Left forelimb (tissue), 1 donor: ENCODE measurements around the gene PADI4.

ENCODE experiments used
- DNase-seq: peaks from one replicate; pipeline ENCODE4 v3.0.0-alpha.2; 2018; ENCODE audit warnings: low spot score

The PADI4 gene, protein sequence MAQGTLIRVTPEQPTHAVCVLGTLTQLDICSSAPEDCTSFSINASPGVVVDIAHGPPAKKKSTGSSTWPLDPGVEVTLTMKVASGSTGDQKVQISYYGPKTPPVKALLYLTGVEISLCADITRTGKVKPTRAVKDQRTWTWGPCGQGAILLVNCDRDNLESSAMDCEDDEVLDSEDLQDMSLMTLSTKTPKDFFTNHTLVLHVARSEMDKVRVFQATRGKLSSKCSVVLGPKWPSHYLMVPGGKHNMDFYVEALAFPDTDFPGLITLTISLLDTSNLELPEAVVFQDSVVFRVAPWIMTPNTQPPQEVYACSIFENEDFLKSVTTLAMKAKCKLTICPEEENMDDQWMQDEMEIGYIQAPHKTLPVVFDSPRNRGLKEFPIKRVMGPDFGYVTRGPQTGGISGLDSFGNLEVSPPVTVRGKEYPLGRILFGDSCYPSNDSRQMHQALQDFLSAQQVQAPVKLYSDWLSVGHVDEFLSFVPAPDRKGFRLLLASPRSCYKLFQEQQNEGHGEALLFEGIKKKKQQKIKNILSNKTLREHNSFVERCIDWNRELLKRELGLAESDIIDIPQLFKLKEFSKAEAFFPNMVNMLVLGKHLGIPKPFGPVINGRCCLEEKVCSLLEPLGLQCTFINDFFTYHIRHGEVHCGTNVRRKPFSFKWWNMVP

DNA sequence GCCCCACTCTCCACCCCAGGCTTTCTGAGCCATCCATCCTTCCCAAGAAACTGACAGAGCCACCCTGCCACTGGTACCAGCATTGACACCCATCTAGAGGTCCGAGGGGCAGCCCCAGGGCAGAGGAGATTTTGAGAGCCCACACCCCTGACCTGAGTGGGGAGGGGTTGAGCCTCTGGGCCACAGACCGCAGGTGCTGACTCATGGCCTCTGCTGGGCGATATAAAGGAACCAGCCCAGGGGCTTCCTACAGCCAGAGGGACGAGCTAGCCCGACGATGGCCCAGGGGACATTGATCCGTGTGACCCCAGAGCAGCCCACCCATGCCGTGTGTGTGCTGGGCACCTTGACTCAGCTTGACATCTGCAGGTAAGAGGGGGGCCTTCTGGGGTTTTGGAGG is at the start of gene PADI4:
Gene PADI4, plus strand, starts transcription at position 252 of the 400 bp plus-strand sequence. Its CDS starts 26 bp downstream, at position 278.
- no peak for DNase-seq

DNA sequence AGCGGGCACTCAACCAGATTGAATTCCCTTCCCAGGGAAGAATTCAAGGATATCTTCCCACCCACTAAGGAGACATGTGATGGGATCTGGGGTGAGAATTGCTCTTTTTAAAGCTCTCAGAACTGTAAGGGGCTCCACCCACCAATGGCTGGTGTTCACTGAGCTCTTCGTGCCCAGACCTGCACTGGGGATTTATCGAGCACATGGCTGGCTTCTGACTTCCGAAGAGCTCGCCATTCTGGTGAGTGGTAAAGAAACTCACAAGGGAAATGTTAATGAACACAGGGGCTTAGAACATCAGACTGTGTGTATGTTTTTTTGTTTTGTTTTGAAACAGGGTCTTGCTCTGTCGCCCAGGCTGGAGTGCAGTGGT is 49.3 kb upstream of the PADI4 start:
- DNase-seq, result no peak

DNA sequence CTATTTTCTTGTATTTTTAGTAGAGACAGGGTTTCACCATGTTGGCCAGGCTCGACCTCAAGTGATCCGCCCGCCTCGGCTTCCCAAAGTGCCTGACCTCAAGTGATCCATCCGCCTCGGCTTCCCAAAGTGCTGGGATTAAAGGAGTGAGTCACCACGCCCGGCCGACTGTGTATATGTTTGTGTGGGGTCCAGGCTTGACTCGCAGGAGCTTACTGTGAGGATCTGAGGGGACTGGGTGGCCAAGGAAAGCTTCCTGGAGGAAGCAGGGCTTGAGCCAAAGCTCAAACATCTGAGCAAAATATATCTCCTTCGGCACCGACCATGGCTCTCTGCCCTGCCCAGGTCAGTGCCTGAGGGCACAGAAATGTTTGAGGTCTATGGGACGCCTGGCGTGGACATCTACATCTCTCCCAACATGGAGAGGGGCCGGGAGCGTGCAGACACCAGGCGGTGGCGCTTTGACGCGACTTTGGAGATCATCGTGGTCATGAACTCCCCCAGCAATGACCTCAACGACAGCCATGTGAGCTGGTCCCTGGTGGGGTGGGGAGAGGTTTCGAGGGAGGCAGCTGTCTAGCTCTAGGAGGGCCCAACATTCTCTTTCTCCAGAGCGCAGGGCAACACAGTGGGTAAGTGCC is 48.6 kb upstream of the PADI4 start:
- DNase-seq, result no peak

DNA sequence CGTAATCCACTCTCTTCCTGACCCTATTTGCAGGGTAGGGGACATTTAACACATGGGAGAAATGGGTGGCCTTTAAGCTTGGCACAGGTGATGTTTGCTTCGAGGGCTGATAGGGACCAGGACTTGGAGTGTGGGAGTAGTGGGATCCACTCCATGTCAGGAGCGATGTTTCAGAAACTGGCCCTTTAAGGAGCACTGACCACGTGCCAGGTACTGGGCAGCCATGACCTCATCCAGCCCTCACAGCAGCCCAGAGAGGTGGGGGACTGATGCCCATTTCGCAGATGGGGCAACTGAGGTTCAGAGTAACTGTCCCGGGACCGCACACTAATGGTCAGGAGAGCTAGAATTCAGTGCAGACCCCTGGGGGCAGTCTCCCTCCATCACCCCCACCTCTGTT is 47.7 kb upstream of the PADI4 start:
- DNase-seq, result no peak

DNA sequence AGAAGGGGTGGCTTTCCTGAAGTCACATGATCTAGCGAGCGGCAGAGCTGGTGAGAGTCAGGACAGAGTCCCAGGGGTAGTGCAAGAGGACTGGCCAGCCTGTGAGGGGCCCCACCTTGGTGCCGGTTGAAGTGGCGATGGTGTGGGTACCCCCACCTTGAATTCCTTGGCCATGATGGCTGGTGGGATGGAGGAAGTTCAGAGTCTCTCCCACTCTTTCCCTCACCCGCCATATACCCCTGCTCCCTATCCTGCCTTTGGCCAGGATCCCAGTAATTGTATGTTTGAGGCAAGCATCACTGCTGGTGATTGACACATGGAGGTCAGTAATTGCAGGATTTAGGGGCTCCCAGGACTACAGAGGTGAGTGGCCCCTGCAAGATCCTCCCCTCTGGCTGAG is 47.3 kb upstream of the PADI4 start:
- DNase-seq, result no peak

DNA sequence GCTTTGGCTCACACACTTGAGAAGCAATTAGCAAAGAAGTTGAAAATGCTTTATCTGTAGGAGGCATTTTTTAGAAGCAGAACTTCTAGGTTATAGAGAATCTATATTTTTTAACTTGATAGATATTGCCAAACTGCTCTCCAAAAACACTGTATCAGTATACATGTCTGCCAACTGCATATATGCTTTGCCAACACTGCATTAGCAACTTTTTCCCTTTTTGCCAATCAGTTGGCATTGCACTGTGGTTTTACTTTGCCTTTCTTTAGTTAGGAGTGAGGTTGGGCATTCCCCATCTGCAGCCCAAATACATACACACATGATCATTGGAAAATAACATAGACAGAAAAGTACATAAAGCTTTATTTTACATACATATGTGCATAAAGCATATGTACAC is 44.1 kb upstream of the PADI4 start:
- no peak for DNase-seq

DNA sequence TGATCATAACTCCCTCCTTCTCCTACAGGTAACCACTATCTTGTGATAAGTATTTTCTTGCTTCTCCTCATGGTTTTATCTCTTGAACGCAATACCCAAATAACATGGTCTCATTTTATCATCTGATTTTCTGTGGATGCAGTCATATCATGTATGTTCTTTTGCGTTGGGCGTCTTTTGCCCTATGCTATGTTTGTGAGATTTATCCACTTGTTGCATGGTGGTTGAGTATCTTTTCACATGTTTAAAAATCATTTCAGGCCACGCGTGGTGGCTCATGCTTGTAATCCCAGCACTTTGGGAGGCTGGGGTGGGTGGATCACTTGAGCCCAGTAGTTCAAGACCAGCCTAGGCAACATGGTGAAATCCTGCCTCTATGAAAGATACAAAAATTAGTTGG is 43.5 kb upstream of the PADI4 start:
- no peak for DNase-seq

DNA sequence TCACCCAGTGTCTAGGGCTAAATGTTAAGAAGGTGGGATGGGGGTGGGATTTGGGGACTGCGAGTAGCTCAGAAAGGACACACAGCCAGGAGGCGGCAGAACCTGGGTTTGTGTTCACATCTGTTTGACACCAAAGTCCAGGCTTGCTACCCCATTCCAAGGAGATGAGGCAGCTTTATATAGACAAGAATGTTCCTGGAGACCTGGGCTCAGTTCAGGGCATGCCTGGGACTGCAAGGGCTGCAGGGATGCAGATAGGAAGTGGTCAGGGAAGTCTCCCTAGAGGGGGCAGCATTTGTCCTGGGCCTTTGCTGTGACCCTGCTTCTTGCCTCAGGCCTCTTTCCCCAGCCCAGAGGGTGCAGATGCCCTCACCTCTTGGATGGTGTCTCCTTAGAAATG is 42.8 kb upstream of the PADI4 start:
- no peak for DNase-seq

DNA sequence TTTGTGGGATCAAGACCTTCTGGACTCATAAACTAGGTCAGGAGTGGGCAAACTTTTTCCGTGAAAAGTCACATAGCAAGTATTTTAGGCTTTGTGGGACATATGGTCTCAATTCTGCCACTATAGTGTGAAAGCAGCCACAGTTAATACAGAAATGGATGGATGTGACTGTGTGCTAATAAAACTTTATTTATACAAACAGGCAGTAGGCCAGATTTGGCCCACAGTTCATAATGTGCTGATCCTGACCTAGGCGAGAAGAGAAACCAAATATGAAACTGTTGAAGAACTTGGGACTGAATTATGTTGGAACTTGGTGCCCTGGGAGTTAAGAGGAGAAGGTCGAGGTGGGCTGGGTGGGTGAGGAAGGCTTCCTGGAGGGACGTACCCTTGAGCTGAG is 42.0 kb upstream of the PADI4 start:
- DNase-seq, result no peak

DNA sequence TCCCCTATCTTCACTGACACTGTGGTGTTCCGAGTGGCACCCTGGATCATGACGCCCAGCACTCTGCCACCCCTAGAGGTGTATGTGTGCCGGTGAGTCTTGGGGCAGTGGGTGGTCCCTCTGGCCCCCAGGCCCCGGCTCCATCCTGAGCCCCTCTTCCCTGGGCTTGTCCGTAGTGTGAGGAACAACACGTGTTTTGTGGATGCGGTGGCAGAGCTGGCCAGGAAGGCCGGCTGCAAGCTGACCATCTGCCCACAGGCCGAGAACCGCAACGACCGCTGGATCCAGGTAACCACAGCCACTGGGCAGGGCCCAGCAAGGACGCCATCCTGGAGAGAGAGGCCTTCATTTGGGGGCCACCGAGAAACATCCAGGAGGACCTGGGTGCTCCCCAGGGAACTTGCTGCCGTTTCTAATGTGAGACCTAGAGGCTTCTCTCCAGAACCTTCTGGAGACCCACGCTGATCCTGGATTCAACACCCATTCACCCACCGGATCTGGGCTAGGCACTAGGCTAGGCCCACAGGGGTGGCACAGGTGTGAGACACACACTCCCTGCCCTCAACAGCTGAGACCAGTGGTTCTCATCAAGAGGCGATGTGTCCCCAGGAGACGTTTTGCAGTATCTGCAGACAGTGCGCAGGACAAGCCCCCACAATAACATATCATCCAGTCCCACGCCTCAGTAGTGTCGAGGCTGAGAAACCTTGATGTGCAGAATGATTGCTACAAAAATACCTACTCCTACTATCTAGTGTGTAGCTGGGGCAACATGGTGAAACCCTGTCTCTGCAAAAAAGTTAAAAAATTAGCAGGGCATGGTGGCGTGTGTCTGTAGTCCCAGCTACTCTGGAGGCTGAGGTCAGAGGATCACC is 36.9 kb upstream of the PADI4 start:
- DNase-seq, result no peak

DNA sequence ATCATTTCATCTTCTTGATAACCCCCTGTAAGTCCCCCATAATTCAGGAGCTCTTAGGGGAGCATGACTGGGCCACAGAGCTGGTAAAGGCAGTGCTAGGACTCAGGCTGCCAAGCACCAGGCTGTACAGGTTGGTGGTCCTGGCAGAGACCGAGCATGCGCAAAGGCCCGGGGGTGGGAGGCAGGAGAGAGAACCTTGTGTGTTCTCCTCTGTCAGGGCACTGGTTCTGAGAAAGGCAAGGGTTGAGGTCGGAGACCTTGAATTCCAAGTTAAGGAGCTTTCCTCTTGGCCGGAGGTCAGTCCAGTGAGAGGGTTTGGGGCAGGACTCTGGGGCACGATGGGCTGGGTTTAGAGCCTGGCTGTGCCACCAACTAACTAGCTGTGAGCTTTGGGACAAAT is 35.9 kb upstream of the PADI4 start:
- no peak for DNase-seq

DNA sequence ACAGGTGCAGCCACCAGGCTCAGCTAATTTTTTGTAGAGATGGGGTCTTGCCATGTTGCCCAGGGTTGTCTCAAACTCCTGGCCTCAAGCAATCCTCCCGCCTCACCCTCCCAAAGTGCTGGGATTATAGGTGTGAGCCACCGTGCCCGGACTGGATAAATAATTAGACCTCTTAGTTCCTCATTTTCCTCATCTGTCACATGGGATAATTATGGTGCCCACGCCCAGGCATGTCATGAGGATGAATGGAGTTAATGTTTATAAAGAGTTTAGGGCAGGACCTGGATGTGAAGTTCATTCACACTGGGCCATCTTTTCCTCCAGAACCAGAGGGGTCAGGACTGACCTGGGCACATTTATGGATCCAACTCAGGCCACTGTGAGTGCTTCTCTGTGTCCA is 35.4 kb upstream of the PADI4 start:
- no peak for DNase-seq

DNA sequence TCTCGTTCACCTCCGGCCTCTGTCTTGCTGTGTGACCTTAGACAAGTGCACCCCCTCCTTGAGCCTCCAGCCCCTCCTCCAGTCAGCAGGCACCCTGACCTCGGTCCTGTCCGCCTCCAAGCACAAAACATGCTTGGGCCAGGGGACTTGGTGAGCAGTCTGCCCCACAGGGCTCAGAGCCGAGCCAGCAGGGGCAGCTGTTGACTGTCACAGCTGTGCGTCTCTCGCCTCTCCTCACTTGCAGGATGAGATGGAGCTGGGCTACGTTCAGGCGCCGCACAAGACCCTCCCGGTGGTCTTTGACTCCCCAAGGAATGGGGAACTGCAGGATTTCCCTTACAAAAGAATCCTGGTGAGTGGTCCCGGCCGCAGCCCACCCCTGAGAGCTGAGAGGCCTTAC is 34.9 kb upstream of the PADI4 start:
- peak; percentile 45 for DNase-seq

DNA sequence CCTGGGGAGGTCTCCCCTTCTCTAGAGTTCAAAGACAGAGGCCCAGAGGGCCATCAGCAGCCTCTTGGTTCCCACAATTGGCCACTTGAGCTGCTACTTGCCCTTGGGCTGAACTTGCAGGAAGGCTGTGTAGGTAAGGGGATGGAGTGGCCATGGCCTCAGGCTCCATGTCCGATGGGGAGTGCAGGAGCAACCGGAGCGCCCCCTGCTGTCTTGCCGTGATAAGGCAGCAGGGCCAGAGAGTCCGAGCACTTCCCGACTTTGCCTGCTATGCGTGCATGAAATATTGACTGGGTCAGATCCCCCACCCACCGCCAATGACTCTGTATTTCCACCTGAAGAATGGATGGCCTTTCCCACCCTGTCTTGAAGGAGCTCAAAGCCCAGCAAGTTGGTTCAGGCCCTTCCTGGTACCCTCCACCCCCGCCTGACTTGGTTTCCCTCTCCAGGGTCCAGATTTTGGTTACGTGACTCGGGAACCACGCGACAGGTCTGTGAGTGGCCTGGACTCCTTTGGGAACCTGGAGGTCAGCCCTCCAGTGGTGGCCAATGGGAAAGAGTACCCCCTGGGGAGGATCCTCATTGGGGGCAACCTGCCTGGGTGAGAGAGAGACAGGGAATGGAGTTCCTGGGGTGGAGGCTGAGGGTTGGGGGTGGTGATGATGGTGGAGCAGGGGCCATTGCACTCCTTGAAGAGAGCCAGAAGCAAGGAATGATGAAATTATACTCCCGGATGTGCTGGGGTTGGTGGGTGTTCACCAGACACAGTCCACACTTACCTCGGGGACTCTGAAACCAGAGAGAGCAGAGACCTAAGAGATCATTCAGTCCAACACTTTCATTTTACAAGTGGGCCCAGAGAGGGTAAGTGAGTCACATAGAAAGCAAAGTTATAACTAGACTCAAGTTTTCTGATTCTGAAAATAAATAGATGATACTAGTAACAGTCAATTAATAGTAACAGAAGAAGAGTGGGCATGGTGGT is 33.5 kb upstream of the PADI4 start:
- peak; percentile 60 for DNase-seq

DNA sequence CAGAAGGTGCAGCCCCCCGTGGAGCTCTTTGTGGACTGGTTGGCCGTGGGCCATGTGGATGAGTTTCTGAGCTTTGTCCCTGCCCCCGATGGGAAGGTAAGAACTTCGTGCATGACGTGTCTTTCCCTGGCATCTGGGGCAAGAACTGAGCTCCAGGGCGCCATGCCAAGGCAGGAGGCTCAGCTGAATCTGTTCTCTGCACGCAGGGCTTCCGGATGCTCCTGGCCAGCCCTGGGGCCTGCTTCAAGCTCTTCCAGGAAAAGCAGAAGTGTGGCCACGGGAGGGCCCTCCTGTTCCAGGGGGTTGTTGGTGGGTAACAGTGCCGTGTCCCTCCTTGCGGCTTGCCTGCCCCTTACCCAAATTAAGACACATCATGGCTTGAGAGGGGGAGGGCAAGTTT is 31.4 kb upstream of the PADI4 start:
- DNase-seq, result no peak

DNA sequence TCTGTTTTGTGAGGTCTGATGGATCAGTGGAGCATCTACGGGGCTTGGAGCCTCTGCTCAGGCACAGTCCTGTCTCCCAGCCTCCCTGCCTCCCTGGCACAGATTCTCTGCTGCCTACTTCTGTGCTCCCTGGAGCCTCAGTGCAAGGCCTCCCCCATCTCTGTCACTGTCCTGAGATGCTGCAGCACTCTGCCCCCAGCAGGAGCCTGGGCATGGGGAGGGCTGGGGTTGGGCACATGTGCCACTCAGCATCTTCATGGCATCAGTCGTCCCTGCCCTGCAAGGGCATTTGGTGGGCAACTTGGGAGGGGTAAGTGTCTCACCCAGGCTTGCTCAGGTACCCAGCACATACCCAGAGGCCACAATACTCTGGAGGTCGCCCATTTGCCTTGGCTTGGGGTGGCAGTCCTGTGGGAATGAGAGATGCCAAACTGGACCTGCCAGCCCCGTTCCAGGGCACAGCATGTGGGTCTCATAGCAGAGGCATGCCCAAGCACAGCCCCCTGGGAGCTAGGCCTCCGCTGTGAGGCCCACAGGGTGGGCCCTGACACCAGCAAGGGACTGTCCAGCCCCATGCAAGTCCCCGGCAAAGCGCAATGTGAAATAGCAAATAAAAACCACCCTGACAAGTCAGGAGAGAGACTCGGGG is 30.4 kb upstream of the PADI4 start:
- DNase-seq, result no peak

DNA sequence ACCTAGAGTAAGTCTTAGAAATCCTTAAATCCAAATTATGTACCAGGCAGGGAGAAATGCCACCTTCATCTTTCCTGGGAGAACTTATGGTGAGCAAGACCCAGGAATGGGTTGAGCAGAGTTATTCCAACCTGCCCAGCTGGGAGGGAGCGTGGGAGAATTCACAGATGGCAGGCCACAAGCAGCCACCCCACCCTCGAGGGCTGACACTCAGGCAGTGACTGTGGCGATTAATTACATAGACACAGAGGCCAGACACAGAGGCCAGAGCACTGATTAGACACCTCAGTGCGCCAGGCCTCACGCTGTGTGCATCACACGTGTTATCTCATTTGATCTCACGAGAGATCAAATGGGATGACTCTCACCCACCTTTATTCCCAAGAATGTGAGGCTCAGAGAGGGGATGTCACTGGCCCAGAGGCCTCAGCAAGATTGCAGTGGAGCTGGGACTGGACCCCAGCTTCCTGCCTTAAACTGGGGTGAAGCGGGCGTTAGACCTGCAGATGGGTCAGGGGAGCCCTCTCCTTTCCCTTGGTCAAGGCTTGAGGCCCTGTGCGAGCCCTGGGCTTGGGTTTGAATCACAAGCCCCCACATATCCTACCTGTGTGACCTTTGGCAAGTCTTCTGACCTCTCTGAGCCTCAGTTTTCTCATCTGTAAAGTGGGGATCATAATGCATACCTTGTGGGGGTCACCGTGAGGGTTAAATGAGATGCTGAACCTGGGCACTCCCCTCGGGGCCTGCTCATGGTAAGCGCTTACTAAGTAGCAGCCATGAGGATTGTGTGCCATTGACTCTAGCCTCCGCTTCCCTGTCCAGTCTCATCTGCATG is 28.8 kb upstream of the PADI4 start:
- no peak for DNase-seq

DNA sequence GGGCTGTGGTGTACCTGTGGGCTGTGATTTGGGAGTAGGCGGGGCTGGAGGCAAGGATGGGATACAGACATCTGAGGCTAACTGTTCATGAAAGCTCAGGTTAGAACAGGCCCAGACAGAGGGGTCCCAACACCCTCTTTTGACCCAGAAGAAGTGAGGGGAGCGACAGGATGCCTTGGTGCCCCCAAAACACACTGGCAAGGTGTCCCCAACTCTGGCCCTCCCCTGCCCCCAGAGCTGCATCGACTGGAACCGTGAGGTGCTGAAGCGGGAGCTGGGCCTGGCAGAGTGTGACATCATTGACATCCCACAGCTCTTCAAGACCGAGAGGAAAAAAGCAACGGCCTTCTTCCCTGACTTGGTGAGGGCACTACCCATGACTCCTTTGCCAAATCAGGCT is 27.6 kb upstream of the PADI4 start:
- DNase-seq, result no peak

DNA sequence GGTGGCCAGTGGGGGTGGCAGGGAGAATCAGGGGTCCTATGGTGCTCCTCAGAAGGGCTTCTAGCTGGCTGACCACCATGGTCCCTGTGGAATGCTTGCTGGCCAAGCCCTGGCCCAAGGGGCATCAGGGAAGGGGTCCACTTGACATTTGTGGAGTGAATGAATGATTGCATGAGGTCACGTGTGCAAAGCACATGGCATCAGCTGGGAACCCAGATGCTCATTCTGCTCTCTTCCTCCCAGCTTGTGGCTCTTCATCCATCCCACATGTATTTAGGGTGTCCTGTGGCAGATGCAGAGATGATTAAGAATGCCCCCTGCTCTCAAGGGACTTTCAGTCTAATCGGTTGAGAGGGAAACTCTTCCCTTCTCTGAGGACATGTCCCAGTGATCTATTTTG is 27.1 kb upstream of the PADI4 start:
- DNase-seq, result no peak

DNA sequence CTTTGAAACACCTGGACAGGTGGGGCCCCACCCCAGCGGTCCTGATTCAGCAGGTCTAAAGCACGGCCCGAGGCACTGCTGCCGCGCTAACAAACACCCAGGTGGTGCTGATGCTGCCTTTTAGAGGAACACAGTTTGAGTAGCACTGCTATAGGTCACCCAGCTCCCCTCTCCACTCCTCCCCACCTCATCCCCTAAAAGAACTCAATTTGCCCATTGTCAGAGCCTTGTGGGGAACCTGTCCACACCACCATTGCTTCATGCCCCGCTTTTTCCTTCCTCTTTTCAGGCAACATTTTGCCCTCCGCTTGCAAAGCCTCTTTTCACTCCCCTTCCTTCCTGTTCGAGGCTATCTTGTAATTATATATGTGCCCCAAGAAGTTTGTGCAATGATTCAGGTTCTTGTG is 26.2 kb upstream of the PADI4 start:
- DNase-seq, result no peak
